HepG2 (cell line): ENCODE data around the gene KAT2A. TPM values are rescaled to one million over a fixed set of nuclear protein-coding genes. Genes with fewer than 3 reads are reported as not detected.

Experiments
- ATF2 ChIP-seq: sonication (generic); formaldehyde crosslinking; IDR thresholded peaks from 2 replicates; pipeline ENCODE4 v1.4.0; 2020; ENCODE audit warnings: missing genetic modification reagents
- CREB1 ChIP-seq, 2 experiments: fragments of 450-650 bp in 1 of 2; IDR thresholded peaks; 2 replicates each; pipeline ENCODE4 v1.6.1; 2016 to 2017; ENCODE audit warnings: control low read depth in 1 of 2, mild to moderate bottlenecking in 1 of 2, missing compliant biosample characterization in 1 of 2, missing genetic modification characterization in 1 of 2
- FOXO1 ChIP-seq: sonication (generic); formaldehyde crosslinking; IDR thresholded peaks from 2 replicates; pipeline ENCODE4 v1.4.0; 2020; ENCODE audit warnings: missing genetic modification reagents
- HNRNPH1 ChIP-seq: fragments of 200-400 bp; formaldehyde crosslinking; optimal IDR thresholded peaks from 2 replicates; pipeline ENCODE3; 2017; ENCODE audit warnings: mild to moderate bottlenecking, low read depth, low read length
- KLF16 ChIP-seq, 2 experiments: sonication (generic) in 1 of 2; formaldehyde crosslinking in 1 of 2; IDR thresholded peaks; 2 replicates each; pipeline versions ENCODE4 v1.6.1 to v1.8.0; 2016 to 2023; ENCODE audit warnings: missing genetic modification reagents in 2 of 2, missing compliant biosample characterization in 1 of 2
- MAFF ChIP-seq: IDR thresholded peaks from 2 replicates; pipeline ENCODE4 v1.6.1; 2011; ENCODE audit warnings: low read depth, low read length, improper control_type of control experiment
- NFATC3 ChIP-seq: sonication (generic); formaldehyde crosslinking; IDR thresholded peaks from 2 replicates; pipeline ENCODE4 v1.5.1; 2020; ENCODE audit warnings: mild to moderate bottlenecking, missing genetic modification reagents
- PRDM10 ChIP-seq: sonication (generic); formaldehyde crosslinking; IDR thresholded peaks from 2 replicates; pipeline ENCODE4 v1.4.0; 2020; ENCODE audit warnings: low read depth, missing genetic modification reagents
- RBFOX2 ChIP-seq: fragments of 200-400 bp; formaldehyde crosslinking; IDR thresholded peaks from 2 replicates; pipeline ENCODE4 v1.6.1; 2017; ENCODE audit warnings: low read depth, mild to moderate bottlenecking, low read length
- RFXAP ChIP-seq: sonication (generic); formaldehyde crosslinking; IDR thresholded peaks from 2 replicates; pipeline ENCODE4 v1.4.0; 2020; ENCODE audit warnings: missing genetic modification reagents, borderline replicate concordance
- SOX13 ChIP-seq, 3 experiments: fragments of 450-650 bp in 1 of 3; sonication (generic) in 1 of 3; formaldehyde crosslinking in 1 of 3; IDR thresholded peaks in 2 of 3; conservative IDR thresholded peaks in 1 of 3; 2 replicates each; pipeline versions ENCODE4 v1.5.0 to v1.6.1; 2016 to 2020; ENCODE audit warnings: antibody characterized with exemption in 1 of 3, mild to moderate bottlenecking in 1 of 3, missing compliant biosample characterization in 1 of 3, missing genetic modification reagents in 1 of 3, moderate library complexity in 1 of 3
- TCF12 ChIP-seq, 2 experiments: fragments of 450-650 bp in 1 of 2; sonication (generic) in 1 of 2; formaldehyde crosslinking in 1 of 2; IDR thresholded peaks; 2 replicates each; pipeline versions ENCODE4 v1.6.1 to v1.8.0; 2017 to 2022; ENCODE audit warnings: antibody characterized with exemption in 1 of 2, mild to moderate bottlenecking in 1 of 2, missing genetic modification reagents in 1 of 2, moderate library complexity in 1 of 2
- ZBTB21 ChIP-seq: sonication (generic); formaldehyde crosslinking; IDR thresholded peaks from 2 replicates; pipeline ENCODE4 v1.4.0; 2020; ENCODE audit warnings: missing genetic modification reagents
- ZNF124 ChIP-seq: sonication (generic); formaldehyde crosslinking; IDR thresholded peaks from 2 replicates; pipeline ENCODE4 v1.4.0; 2020; ENCODE audit warnings: missing genetic modification reagents
- ZNF136 ChIP-seq: sonication (generic); formaldehyde crosslinking; IDR thresholded peaks from 2 replicates; pipeline ENCODE4 v1.8.1; 2022; ENCODE audit warnings: low read depth, mild to moderate bottlenecking, moderate library complexity, missing genetic modification reagents
- ZNF263 ChIP-seq: sonication (generic); formaldehyde crosslinking; IDR thresholded peaks from 2 replicates; pipeline ENCODE4 v1.4.0; 2020; ENCODE audit warnings: missing genetic modification reagents
- ZNF383 ChIP-seq: sonication (generic); formaldehyde crosslinking; IDR thresholded peaks from 2 replicates; pipeline ENCODE4 v1.4.0; 2020; ENCODE audit warnings: missing genetic modification reagents, mild to moderate bottlenecking, borderline replicate concordance
- ZNF446 ChIP-seq: sonication (generic); formaldehyde crosslinking; IDR thresholded peaks from 2 replicates; pipeline ENCODE4 v1.5.0; 2020; ENCODE audit warnings: mild to moderate bottlenecking, missing genetic modification reagents
- ZNF597 ChIP-seq: sonication (generic); formaldehyde crosslinking; IDR thresholded peaks from 2 replicates; pipeline ENCODE4 v1.5.0; 2020; ENCODE audit warnings: missing genetic modification reagents
- ZNF644 ChIP-seq: IDR thresholded peaks from 2 replicates; pipeline ENCODE4 v1.6.1; 2016; ENCODE audit warnings: low read depth
- polyA plus RNA-seq, 8 experiments: library from polyadenylated mRNA; depleted of rRNA in 3 of 8; stranded (reverse) in 7 of 8; unstranded in 1 of 8; fragments of >200 nt; fragmentation: Illumina TruSeq in 4 of 8; extraction: Trizol in 4 of 8; gene quantifications; 2 replicates each; pipeline versions ENCODE4 v1.2.1 to v1.2.3, GENCODE V29; 2011 to 2016; ENCODE audit warnings: low read depth in 4 of 8, missing spikeins in 1 of 8, mixed read lengths in 1 of 8; ENCODE audit not compliant: insufficient read depth in 1 of 8
- total RNA-seq, 5 experiments: library from RNA; depleted of rRNA; stranded (reverse); fragments of >200 nt; fragmentation: Illumina TruSeq; extraction: Trizol; gene quantifications; 2 replicates each; pipeline ENCODE4 v1.2.3, GENCODE V29; 2016; ENCODE audit warnings: low read depth in 1 of 5
- TF ChIP-seq, protein P1 (sequence below): IDR thresholded peaks from 2 replicates; pipeline ENCODE4 v1.6.1; 2016; ENCODE audit warnings: missing biosample characterization, missing genetic modification reagents, low read depth

Gene KAT2A
- total and polyA plus RNA-seq, 2 of the 13 experiments (the other 11 are each of a cell fraction or from before 2014, with no cell fraction given): 29.1 to 90.4 TPM

GRCh38 chr17:42153919-42154742 lies 33.0 kb upstream of the KAT2A start (continued):
- TF ChIP-seq ATF2 (no peak), ZNF263 (CRISPR knock-in tag) (peak; percentile 87), TCF12 (IDR thresholded peaks at IDR 0.05) (no peak), TCF12 (CRISPR knock-in tag; IDR thresholded peaks at IDR 0.05) (no peak), ZNF136 (no peak), ZNF644 (CRISPR knock-in tag) (no peak), ZNF124 (CRISPR knock-in tag) (no peak), ZNF446 (CRISPR knock-in tag) (no peak), RFXAP (no peak), MAFF (peak; percentile 38; the same call in 1 of the 2 replicates), PRDM10 (CRISPR knock-in tag) (no peak), ZBTB21 (CRISPR knock-in tag) (no peak), ZNF383 (CRISPR knock-in tag) (no peak), FOXO1 (CRISPR knock-in tag) (no peak; the same call in 1 of the 2 replicates), CREB1 (IDR thresholded peaks at IDR 0.05) (no peak), CREB1 (CRISPR knock-in tag; IDR thresholded peaks at IDR 0.05) (no peak), KLF16 (CRISPR knock-in tag; IDR thresholded peaks at IDR 0.05) (0 out of 4 replicates have a peak, but pooled peaks of 1 of the 2 experiments have one; percentile 54), HNRNPH1 (no peak), ZNF597 (CRISPR knock-in tag) (no peak), SOX13 (IDR thresholded peaks at IDR 0.05) (no peak), SOX13 (CRISPR knock-in tag; conservative IDR thresholded peaks at IDR 0.05 in 1 of 2, IDR thresholded peaks at IDR 0.05 in 1 of 2) (no peak), NFATC3 (CRISPR knock-in tag) (no peak), RBFOX2 (no peak)
- TF ChIP-seq, protein P1, sequence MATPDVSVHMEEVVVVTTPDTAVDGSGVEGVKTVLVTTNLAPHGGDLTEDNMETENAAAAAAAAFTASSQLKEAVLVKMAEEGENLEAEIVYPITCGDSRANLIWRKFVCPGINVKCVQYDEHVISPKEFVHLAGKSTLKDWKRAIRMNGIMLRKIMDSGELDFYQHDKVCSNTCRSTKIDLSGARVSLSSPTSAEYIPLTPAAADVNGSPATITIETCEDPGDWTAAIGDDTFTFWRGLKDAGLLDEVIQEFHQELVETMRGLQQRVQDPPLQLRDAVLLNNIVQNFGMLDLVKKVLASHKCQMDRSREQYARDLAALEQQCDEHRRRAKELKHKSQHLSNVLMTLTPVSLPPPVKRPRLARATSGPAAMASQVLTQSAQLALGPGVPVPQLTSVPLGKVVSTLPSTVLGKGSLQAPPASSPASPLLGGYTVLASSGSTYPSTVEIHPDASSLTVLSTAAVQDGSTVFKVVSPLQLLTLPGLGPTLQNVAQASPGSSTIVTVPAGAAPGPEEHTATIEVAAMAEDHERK: no peak
